Fibroblast of lung (primary cell): ENCODE results near the gene RFX5.

Source experiments
- CTCF ChIP-seq, 2 donors: IDR thresholded peaks in 1 of 2; conservative IDR thresholded peaks in 1 of 2; 1 replicate in 1 of 2; 2 replicates in 1 of 2; pipeline ENCODE4 v1.5.1; 2011 to 2012; ENCODE audit warnings: low read length in 2 of 2, control low read depth in 1 of 2, inconsistent platforms in 1 of 2, low read depth in 1 of 2, mild to moderate bottlenecking in 1 of 2
- EZH2 ChIP-seq: IDR thresholded peaks from 2 replicates; pipeline ENCODE4 v1.5.1; 2012; ENCODE audit warnings: low read length, control low read depth, mild to moderate bottlenecking; ENCODE audit errors: missing control alignments

- TF ChIP-seq CTCF (conservative IDR thresholded peaks at IDR 0.05 in 1 of 2, IDR thresholded peaks at IDR 0.05 in 1 of 2; ENCODE audit: low read depth in 1 of 2, low read length in 2 of 2) (no peak), EZH2 (no peak)
These were observed at the start of gene RFX5 for GRCh38 chr1:151346769-151347522.
